GM21447 (cell line): ENCODE results near the gene KRTAP10-12.

Experiments
- ATAC-seq: cut with Tn5 transposase; IDR thresholded peaks from one replicate; pipeline ENCODE4 v1.9.1; 2021; ENCODE audit not compliant: unreplicated experiment

The KRTAP10-12 gene

GRCh38 chr21:44730951-44731579, 34.1 kb downstream of the KRTAP10-12 start:
- ATAC-seq, result no peak

DNA sequence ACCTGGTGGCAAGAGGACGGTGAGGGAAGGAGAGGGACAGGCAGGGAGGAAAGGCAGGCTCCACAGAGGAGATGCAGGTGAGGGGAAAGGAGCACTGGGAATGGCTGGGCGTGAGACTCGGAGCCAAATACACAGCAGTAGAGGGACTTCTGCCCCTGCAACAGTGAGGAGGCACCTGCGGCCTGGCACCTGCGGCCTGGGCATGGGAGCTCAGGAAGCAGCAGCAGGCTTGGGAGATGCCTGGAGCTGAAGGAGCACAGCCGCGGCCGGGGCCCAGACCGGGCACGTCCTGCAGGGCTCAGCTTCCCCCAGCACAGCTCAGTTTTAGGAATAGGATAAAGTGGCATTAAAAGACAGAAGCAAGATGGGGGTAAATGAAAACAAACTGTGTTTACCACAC, 35.3 kb downstream of the KRTAP10-12 start:
- no peak for ATAC-seq

DNA sequence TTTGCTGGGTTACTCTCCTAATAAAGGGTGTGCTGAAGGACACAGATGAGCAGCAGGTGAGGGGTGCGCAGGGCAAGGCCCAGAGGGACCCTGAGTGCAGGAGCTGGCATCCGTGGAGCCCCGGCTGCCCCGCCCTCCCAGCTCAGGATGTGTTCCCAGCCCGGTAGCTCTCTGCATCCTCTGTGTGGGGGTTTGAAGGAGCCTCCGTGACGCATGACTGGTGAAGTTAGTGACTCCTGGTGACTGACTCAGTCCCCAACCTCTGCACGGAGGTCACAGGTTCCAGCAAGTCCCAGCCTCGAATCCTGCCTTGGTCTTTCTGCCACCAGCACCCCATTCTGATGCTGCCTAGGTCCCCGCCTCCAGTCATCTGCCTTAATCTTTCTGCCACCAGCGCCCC, 36.0 kb downstream of the KRTAP10-12 start:
- no peak for ATAC-seq

- no peak for ATAC-seq
These were observed 37.2 kb downstream of the KRTAP10-12 start for GRCh38 chr21:44734026-44734745.

GRCh38 chr21:44734841-44735240, 37.9 kb downstream of the KRTAP10-12 start:
- ATAC-seq, result no peak

DNA sequence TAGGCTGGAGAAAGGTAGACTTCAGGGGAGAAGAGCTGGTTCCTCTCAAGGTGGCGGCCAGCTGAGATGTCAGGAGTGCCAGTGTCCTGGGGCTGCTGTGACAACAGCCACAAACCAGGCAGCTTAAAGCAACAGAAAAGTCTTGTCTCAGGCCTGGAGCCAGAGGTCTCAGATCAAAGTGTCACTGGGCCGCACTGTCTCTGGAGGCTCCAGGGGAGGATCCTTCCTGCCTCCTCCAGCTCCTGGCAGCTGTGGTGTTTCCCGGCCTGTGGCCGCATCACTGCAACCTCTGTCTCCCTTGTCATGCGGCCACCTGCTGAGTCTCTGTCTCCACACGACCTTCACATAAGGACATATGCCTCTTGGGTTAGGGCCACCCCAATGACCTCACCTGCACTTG, 38.8 kb downstream of the KRTAP10-12 start:
- ATAC-seq, result no peak

GRCh38 chr21:44736291-44737004, 39.5 kb downstream of the KRTAP10-12 start:
- ATAC-seq, result no peak

GRCh38 chr21:44737706-44738354, 40.9 kb downstream of the KRTAP10-12 start:
- ATAC-seq, result no peak

- ATAC-seq, result no peak
These were observed 41.6 kb downstream of the KRTAP10-12 start for GRCh38 chr21:44738621-44739020.

- ATAC-seq, result no peak
These were observed 42.3 kb downstream of the KRTAP10-12 start for GRCh38 chr21:44739316-44739715.

GRCh38 chr21:44740742-44741141, 43.8 kb downstream of the KRTAP10-12 start:
- ATAC-seq, result no peak

DNA sequence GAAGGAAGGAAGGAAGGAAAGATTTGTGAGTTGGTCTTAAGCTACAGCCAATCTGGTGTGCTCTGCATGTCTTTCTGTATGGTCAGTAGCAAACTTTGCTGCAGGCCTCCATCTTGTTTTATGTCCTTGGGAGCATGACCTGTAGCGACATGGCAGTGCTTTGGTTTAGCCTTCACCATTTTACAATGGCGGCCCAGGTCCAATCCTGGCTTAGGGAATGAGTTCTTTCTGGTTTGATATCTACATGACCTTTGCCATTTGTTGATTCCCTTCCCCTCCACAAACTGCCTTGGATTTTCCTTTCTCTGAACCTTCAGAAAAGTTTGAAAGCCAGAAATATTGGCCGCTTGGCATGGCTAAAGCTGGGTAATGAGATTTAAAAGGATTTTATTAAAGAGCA, 44.9 kb downstream of the KRTAP10-12 start:
- no peak for ATAC-seq

- no peak for ATAC-seq
These were observed 45.6 kb downstream of the KRTAP10-12 start for GRCh38 chr21:44742418-44743153.
